ENCODE measurements around the gene SLC2A9.

The SLC2A9 gene

GRCh38 chr4:10020871-10021652 lies at the start of gene SLC2A9:
TSS of gene SLC2A9 (minus strand) at chr4:10021497. CDS start at chr4:10021429, 68 bp downstream.
- no peak for DNase-seq (ENCODE audit: low read depth)

DNA sequence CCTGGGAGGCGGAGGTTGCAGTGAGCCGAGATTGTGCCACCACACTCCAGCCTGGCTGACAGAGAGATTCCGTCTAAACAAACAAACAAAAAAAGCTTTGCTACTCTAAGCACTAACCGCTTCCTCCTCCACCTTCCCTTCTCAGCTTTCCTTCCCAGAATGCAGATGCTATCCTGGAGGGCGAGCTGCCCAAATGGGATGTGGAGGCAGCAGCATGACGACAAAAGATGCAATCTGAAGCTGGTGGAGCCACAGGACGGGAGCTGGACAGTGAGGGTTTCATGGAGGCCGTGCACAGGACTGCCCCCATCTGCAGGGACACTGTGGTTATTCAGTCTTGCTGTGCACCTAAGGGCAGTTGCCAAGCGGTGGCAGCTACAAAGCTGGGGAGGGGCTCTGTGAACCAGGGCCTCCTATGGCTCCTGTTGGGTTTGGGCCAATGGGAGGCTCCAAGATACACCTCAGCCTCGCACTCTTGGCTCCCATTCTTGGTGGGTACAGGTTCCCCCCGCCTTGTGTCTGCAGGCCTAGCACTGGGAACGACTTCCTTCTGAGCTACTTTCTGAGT lies 47.9 kb upstream of the SLC2A9 start:
- DNase-seq (ENCODE audit: low read depth) = no peak

GRCh38 chr4:10066670-10067651 lies 45.7 kb upstream of the SLC2A9 start:
- no peak for DNase-seq (ENCODE audit: low read depth)

DNA sequence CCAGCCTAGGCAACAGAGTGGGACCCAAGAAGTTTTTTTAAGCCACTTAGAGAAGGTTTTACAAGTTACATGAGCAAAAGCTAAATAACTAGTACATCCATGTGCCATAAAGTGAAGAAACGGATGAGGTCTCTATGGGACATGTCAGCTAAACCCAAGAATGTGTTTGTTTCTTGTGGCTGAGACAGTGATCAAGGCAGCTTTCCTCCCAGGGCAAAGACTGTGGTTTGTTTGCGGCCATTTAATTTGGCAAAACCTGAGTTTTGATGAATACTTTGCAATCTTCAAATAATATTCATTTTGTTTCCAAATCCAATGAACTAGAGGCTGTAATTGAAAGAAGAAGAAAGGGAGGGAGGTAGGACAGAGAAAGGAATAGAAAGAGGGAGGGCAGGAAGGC lies 44.9 kb upstream of the SLC2A9 start:
- no peak for DNase-seq (ENCODE audit: low read depth)

DNA sequence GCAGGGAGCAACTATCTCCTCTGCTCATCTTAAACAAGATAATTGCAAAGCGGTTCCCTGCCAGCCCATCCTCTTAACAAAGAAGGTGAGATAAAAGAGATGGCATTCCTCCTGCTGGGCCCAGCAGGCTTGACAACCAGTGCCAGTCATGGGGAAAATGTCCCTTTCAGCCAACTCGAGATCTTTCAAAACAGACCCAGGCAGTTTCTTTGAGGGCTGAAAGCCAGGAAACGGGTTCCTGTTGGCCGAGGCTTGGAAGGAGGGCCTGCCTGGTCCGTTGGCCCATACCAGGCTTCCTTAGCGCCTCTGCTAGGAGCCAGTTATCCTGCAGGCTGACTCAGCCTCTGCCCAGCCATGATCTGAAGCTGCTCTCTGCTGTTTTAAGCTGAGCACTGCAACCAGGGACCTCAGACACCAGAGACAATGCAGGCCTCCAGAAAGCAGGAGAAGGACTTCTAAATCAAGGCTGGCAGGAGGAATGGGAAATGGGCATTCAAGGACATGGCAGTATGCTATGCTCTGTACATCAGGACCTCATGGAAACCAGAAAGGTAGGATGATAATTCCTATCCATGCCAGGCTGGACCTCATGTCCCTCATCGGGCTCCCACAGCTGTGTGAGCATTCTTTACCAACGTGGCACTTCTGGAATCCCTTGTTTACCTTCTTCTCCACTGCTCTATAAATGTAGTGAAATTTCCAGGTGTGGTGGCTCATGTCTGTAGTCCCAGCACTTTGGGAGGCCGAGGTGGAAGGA lies 42.4 kb upstream of the SLC2A9 start:
- DNase-seq (ENCODE audit: low read depth) = no peak

GRCh38 chr4:10061650-10062415 lies 40.5 kb upstream of the SLC2A9 start:
- no peak for DNase-seq (ENCODE audit: low read depth)

GRCh38 chr4:10058371-10058770 lies 37.1 kb upstream of the SLC2A9 start:
- DNase-seq (ENCODE audit: low read depth) = no peak

DNA sequence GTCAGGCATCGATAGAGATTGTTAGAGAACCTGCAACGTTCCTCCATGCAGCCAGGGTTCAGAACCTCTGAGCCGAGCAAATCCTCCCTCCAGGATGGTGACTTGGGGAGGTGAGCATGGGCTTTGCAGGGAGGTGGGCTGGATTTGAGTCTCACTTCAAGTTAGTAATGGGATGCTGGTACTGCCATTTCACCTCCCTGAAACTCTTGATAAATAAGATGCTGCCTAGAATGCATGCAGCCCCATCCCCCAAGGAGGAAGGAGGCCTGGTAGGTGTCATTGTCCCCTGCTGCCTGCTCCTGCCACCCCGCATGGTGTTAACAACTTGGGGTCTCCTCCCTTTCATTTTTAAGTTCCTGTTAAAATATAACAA lies 35.7 kb upstream of the SLC2A9 start:
- DNase-seq (ENCODE audit: low read depth) = no peak

DNA sequence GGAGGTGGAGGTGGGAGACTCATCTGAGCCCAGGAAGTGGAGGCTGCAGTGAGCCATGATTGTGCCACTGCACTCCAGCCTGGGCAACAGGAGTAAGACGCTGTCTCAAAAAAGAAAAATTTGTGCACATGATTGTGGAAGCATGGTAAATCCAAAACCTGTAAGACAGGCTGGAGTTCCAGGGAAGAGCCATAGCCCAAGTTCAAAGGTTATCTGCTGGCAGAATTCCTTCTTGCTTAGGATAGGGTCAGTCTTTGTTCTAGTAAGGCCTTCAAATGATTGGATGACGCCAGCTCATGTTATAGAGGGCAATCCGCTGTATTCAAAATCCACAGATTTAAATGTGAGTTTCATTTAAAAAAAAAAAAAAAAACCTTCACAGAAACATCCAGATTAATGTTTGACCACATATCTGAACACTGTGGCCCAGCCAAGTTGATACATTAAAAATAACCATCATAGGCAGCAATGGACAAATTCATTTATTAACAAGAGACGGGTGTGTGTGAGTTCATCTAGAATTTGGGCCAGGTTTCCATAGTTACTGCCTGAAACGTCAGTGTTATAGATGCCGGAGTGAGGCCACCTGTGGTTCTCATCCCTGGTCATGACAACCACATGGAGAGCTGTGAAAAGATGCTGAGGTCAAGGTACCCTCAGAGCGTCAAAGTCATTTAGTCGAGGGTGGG lies 35.2 kb upstream of the SLC2A9 start:
- DNase-seq (ENCODE audit: low read depth) = no peak

DNA sequence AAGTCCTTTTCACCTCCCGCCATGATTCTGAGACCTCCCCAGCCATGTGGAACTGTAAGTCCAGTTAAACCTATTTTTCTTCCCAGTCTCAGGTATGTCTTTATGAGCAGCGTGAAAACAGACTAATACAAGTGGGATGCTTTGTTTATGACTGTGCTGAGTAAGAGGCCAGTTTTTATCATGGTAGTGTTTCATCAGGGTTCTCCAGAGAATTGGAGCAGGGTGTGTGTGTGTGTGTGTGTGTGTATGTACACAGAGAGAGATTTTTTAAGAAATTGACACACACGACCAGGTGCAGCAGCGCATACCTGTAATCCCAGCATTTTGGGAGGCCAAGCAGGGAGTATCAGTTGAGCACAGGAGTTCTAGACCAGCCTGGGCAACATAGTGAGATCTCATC lies 34.6 kb upstream of the SLC2A9 start:
- DNase-seq (ENCODE audit: low read depth) = no peak

DNA sequence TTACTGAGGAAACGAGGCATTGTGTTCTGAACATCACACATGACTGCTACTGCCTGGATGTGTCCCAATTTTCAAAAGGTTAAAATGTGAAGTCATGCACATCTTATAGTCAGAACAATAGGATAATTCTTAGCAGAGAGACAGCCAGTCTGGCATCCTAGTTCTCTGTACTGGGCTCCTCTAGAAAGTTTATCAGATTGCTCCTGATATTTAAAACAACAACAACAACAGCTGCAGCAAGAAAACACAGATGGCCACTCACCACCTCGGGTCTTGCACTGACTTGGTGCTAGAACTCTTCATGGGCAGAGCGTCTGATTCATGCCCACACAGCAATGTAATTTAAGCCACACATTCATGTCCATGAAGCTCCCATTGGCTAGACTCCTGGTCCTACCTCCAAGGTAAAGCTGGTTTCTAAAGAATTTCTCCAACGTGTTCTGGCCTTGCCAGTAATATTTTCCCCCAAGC lies 33.3 kb upstream of the SLC2A9 start:
- DNase-seq (ENCODE audit: low read depth) = no peak

DNA sequence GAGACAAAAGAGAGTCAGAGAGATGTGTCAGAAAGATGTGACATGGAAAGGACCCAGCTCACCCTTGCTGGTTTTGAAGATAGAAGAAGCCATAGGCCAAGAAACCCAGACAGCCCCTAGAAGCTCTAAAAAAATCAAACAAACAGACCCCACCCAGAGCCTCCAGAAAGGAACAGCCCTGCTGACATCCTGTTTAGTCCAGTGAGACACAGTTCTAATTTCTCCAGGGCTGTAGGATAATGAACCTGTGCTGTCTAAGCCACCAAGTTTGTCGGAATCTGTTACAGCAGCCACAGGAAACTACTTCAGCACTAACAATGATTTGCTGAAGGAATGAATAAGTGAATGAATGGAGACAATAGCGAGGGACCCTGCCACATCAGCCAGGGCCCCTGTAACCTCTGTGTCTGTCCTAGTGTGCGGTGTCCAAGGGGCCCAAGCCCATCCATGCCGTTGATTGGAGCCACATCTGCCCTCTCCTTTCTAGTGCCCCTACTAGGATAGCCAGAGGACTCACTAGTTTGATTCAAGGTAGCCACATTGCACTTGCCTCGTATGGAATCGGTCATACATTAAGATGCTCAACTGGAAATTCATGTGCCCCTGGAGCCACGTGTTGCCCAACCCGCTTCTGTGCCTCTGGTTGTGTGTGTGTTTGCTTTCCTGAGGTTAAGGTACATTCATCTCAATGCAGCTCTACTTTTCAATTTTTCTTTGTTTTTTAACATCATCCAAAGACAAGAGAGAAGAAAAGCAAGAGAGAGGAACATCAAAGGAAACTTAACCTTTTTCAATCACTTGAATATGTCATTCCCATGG lies 32.5 kb upstream of the SLC2A9 start:
- no peak for DNase-seq (ENCODE audit: low read depth)

DNA sequence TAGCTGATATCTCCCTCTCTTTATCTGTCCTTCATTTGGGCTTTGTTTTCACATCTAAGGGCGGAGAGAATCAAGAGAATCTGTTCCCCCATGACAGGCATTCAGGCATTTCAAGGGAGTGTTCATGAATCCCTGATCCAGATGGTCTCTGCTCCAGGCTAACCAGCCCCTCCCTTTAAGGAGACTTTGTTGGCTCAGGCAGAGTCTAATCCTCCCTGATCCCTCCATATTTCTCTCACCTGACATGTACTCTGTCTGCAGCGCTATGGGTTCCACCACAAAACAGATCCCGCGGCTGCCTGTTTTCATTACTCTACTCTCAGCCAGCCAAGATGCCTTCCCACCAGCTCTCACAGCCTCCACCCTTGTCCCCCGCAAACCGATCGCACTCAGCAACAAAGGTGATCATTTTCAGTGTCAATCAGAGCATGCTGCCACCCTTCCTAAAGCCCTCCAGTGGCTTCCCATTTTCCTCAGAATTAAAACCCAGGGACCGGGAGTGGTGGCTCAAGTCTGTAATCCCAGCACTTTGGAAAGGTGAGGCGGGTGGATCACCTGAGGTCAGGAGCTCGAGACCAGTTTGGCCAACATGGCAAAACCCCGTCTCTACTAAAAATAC lies 30.3 kb upstream of the SLC2A9 start:
- DNase-seq (ENCODE audit: low read depth) = no peak

DNA sequence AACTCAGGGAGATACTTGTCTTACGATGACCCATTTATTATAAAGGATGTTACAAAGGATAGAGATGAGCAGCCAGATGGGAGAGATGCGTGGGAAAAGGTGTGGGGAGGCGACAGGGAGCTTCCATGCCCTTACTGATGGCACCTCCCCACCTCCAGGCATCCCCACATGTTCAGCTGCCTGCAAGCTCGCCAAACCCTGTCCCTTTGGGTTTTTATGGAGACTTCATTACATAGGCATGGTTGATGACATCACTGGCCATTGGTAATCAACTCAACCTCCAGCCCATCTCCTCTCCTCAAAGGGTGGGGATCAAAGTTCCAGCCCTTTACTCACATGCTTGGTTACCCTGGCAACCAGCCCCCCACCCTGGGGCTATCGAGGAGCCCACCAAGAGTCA lies 29.4 kb upstream of the SLC2A9 start:
- no peak for DNase-seq (ENCODE audit: low read depth)

DNA sequence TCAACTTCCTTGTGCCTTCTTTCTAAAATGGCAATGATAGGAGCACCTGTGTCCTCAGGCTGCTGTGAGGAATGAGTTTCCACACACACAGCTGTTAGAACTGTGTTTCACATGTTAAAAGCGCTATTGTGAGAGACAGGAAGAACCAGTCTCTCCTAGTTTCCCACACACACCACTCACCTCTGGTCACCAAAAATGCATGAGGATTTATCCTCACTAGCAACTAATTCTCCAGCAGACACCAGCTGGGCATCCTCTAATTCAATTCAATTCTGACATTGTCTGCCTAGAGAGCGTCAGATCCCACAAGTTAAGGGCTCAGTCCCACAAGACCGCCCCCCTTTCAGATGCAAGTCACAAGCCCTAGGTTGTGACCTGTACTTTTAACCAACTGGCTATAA lies 29.0 kb upstream of the SLC2A9 start:
- DNase-seq (ENCODE audit: low read depth) = no peak

GRCh38 chr4:10048941-10049697 lies 27.8 kb upstream of the SLC2A9 start:
- no peak for DNase-seq (ENCODE audit: low read depth)

GRCh38 chr4:10047967-10048366 lies 26.7 kb upstream of the SLC2A9 start:
- no peak for DNase-seq (ENCODE audit: low read depth)

DNA sequence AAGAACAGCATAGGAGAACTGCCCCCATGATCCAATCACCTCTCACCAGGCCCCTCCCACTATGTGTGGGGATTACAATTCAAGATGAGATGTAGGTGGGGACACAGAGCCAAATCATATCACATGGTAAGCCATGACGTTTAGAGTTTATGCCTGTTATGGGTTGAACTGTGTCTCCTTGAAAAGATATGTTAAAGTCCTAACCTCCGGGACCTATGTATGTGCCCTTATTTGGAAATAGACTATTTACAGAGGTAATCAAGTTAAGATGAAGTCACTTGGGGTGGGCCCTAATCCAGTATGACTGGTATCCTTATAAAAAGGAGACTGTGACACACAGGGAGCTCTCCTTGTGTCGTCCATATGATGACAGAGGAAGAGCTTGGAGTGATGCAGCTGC lies 25.2 kb upstream of the SLC2A9 start:
- DNase-seq (ENCODE audit: low read depth) = no peak
